ENCODE results near the gene PIN1.

The PIN1 gene

GRCh38 chr19:9885077-9885552 lies 50.0 kb downstream of the PIN1 start:
- no peak for DNase-seq (ENCODE audit: low read depth, low spot score)

- no peak for DNase-seq (ENCODE audit: low read depth, low spot score)
Measured at GRCh38 chr19:9891609-9892373, 56.7 kb downstream of the PIN1 start.
